MV-4-11 (cell line): ENCODE results near the gene C11orf91.
"Not testable (repeated sequence)": the region's sequence is repeated elsewhere in the genome, so short reads cannot be mapped to it uniquely, and the experiment has no call there.

ENCODE experiments used
- DNase-seq: peaks from one replicate; lab custom pipeline; 2025; lab: John Stamatoyannopoulos, UW

The C11orf91 gene, protein sequence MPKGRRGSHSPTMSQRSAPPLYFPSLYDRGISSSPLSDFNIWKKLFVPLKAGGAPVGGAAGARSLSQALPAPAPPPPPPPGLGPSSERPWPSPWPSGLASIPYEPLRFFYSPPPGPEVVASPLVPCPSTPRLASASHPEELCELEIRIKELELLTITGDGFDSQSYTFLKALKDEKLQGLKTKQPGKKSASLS

DNA sequence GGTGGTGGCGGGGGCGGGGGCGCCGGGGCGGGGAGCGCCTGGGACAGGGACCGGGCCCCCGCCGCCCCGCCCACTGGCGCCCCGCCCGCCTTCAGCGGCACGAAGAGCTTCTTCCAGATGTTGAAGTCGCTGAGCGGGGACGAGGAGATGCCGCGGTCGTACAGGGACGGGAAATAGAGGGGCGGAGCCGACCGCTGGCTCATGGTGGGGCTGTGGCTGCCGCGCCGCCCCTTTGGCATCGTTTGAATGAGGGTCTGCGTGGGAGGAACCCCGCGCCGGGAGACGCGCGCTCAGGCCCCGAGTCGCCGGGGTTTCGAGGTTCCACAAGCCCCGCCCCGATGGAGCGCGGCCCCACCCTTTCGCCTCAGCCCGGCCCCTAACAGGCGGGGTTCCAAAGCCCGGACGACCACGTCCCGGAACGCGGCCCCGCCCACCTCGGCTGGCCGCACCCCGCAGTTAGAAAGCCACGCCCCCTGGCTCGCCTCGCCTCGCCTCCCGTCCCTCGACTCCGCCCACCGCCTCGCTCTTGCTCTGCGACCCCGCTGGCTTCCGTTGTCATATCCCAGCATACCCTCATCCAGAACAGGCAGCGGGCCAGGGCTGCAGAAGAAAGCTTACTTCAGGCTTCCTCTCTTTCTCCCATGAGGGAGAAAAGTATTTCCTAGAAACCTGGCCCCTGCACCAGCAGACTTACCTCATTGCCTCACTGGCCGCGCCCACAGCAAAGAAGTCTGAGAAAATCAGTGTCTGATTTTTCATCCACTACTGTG lies at the start of gene C11orf91:
Gene C11orf91 (minus strand): TSS at position 325 of the 770 bp plus-strand sequence. CDS start 86 bp downstream, at position 239.
- DNase-seq = peak; percentile 70

DNA sequence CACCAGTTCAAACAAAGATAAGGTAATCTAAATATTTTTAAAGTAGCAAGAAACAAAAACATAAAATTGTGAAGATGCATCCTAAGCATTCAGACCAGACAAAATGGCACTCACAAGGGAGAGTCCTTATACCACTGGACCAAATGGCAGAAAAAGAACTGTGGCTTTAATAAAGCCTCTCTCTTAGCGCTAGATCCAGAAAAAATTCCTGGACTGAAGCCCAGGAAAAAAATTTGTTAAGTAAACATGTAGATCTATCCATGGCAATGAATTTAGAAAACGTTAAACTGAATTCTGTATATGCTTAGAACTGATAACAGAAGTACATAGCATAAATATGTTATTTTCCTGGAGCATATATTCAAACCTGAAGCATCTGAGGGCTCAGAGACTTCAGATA lies 47.4 kb upstream of the C11orf91 start:
- no peak for DNase-seq

DNA sequence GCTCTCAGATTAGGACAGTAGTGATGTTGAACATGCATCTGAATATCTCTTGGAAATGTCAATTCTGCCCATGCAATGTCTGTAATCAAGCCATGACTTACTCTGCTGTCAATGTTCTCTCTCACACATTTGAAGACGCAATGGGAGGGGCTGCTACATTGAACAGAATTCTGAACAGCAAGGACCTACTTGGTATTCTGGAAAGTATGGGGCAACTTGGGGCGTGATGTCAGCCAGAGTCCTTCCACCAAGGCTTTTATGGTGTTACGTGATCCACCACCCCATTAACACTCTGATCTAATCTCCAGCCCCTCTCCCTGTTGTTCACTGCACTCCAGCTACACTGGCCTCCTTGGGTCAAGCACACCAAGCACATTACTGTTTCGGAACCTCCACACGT lies 42.7 kb upstream of the C11orf91 start:
- DNase-seq = no peak

DNA sequence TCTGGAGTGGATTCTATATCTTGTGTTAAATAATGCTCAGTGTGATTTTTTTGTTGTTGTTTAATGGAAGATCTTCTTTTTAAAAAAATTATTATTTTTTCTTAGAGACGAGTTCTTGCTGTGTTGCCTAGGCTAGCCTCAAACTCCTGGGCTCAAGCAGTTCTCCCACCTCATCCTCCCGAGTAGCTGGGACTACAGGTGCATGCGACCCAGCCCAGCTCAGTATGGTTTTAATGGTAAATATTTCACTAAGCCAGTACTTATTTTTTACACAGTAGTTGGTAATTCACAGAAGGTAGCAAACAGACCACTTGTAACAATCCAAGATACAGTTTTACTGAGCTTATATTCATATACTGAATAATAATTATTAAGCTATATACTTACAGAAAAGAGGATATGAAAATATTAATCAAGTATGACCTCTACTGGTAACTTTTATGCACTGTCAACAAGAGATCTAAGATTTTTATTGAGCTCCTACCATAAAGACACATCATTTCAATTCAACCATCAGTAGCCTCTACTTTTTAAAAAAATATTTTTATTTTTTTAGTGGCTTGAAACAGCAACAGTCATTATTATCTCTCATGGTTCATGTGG lies 41.7 kb upstream of the C11orf91 start:
- peak; percentile 9 for DNase-seq

DNA sequence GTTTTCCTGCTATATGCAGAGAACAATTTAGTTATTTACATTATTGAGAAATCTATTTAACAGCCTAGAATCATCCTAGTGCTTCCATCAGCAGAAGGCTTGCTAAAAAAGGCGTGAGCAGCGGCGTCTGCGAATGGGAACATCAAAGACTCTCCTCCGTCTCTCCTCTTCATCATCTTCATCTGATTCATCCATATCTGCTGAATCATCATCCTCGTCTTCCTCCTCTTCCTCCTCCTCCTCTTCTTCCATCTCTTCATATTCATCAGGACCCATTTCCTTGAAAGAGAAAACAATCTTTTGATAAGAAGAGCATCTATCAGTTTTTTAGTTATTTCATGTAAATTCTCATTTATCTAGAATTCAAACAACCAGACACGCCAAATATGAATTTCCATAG lies 41.2 kb upstream of the C11orf91 start:
- no peak for DNase-seq

DNA sequence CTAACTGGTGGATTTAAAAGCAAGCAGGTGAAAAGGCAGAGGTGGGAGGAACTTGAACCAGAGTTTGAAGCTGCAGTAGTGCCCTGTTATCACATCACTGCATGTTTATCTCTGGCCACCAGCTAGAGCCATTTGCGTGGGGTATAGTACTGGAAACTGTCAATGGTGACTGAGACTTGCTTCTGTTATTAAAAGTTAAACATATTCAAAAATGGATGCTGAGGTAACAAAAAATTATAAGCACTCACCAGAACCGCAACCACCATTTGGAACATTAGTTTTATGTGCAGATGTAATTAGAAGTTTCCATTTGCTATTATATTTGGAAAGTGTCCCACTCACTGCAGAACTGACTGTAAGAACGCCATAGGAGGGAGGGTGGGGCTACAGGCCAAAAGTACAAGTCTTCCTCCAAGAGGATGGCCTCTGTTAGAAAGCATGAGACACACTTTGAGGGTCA lies 36.8 kb upstream of the C11orf91 start:
- no peak for DNase-seq

DNA sequence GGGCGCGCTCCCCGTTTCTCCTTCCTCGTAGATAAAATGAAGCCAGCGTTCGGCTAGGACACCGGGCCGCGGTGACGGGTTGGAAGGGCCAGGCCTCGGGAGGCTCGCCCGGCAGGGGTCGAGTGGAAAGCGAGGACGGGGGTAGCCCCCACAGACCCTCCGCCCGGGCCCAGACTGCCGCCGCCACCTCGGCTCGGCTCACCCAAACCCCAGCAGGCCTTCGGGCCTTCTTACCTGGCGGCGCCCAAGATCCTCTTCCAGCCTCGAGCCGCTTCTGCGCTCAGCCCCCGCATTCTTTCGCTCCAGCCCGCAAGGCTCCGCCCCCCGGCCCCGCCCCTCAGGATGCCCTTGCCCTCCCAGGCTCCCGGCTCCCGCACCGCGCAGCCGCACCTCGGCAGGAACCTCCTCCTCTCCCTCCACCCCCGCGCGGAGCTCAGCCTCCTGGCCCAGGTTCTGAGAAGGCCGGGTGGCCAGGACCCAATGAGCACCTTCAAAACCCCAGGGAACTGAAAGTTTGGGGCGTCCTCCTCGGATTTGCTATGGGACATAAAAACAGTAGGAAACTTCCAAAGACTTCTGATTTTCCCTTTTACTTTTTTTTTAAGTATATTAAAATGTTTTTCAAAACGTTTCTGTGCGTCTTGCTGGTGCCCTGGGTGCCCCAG lies 35.7 kb upstream of the C11orf91 start, which contains the start of gene CD59:
Gene CD59 (minus strand): TSS at position 276 of the 665 bp plus-strand sequence. CDS start 13,978 bp downstream, outside the sequence.
- peak; percentile 4 for DNase-seq

DNA sequence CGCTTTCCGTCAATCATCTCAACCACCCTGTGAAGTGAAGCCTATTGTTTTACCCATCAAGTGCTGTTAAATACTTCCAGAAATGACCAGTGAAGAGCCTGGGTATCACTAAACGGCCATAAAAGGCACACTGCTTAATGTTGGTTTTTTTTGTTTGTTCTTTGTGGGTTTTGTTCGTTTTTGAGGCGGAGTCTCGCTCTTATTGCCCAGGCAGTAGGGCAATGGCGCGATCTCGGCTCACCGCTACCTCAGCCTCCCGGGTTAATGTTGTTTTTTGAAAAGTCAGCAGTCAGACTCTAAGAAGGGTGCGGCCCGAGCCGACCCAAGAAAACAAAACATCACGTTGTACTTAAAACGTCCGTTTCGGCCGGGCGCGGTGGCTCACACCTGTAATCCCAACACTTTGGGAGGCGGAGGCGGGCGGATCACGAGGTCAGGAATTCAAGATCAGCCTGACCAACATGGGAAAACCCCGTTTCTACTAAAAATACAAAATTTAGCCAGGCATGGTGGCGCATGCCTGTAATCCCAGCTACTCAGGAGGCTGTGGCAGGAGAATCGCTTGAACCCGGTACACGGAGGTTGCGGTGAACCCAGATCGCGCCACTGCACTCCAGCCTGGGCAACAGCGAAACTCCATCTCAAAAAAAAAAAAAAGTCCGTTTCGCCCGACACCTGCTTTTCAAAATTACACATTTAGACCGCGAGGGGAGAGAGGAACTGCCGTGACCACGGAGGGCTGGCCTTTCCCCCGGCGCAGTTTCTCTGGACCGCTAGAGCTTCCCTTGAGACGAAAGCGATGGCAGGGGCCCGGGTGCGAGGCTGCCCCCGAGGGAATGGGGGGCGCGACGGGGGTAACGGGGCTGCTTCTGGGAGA lies 34.9 kb upstream of the C11orf91 start:
- DNase-seq = peak; percentile 29

DNA sequence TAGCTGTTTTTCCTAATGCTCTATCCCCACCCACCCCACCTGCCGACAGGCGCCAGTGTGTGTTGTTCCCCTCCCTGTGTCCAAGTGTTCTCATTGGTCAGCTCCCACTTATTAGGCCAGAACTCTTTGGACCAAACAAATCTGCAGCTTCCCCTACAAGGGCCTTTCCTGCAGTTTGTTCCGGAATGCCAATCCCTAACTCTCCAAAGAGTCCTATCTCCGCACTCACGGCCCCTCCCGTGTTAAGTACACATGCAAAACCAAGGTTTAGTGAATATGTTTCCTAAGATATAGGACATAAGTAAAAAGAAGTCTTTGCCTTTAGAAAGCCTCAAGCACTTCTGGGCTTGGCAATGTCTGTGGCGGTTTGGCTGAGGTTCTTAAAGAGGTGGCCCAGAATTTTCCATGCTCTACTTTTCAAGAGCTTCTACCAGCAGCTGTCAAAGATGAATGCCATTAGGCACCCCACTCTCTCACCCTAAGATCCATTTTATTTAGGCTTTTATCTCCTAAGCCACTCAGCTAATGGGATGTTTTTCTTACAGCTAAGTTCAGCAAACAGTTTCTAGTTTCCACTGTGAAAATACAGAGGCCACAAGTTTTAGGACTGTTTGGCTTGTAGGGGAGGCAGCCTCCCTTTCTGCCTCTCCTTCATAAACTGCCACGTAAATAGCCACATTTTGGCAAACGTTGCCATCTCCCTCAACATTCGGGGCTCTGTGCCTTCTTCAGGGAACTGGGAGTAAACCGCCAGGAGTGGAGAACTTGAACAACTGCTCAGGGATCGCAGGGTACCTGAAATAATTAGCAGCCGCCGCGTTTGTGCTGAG lies 34.0 kb upstream of the C11orf91 start:
- no peak for DNase-seq

DNA sequence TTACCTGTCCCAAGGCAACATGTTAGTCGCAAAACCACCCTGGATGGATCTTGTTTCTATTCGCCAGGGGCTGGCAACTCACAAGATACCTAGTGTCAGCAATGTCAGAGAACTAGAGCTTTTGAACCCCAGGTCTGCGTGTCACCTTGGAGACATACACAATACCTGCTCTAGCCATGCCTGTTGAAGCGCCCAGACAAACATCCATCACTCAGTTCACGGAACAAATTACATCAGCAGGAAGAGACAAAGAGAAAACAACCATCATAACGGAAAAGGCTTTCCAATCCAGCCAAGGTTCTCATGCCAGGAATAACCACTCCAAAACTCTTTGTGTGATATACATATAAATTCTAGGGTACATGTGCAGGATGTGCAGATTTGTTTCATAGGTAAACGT lies 33.4 kb upstream of the C11orf91 start:
- DNase-seq = no peak

DNA sequence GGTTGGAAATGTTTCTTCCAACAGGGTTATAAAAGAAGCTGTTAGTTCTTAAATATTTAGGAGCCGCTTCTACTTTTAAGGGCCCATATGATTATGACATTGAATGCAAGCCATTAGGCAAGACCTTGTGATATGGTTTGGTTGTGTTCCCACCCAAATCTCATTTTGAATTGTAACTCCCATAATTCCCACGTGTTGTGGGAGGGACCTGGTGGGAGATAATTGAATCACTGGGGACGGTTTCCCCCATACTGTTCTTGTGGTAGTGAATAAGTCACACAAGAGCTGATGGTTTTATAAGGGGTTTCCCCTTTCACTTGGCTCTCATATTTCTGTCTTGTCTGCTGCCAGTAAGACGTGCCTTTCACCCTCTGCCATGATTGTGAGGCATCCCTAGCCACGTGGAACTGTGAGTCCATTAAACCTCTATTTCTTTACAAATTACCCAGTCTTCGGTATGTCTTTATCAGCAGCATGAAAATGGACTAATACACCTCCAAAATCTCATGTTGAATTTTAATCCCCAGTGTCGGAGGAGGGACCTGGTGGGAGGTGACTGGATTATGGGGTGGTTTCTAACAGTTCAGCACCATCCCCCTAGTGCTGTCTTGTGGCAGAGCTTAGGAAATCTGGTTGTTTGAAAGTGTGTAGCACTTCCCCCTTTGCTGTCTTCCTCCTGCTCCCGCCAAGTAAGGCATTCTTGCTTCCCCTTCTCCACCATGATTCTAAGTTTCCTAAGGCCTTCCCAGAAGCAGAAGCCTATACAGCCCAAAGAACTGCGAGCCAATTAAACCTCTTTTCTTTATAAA lies 31.3 kb upstream of the C11orf91 start:
- DNase-seq = peak; percentile 87

DNA sequence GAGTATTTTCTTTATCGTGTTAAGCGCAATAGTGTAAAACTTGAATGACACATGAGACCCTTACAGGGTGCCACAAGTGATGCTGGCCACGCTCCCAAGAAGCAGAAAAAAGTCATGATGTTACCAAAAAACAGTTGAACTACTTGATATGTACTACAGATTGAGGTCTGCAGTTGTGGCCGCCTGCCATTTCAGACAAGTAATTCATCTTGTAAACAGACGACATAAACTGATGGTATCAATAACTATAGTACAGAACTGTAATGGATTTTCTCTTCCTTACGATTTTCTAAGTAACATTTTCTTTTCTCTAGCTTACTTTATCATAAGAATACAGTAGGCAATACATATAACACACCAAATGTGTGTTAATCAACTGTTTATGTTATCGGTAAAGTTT lies 30.1 kb upstream of the C11orf91 start:
- no peak for DNase-seq

DNA sequence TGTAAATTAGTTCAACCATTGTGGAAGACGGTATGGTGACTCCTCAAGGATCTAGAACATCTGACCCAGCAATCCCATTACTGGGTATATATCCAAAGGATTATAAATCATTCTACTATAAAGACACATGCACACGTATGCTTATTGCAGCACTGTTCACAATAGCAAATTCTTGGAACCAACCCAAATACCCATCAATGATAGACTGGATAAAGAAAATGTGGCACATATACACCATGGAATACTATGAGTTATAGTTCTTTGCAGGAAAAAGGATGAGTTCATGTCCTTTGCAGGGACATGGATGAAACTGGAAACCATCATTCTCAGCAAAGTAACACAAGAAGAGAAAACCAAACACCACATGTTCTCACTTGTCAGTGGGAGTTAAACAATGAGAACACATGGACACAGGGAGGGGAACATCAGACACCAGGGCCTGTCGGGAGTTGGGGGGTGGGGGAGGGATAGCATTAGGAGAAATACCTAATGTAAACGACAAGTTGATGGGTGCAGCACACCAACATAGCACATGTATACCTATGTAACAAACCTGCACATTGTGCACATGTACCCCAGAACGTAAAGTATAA lies 28.5 kb upstream of the C11orf91 start:
- DNase-seq = not testable (repeated sequence)

DNA sequence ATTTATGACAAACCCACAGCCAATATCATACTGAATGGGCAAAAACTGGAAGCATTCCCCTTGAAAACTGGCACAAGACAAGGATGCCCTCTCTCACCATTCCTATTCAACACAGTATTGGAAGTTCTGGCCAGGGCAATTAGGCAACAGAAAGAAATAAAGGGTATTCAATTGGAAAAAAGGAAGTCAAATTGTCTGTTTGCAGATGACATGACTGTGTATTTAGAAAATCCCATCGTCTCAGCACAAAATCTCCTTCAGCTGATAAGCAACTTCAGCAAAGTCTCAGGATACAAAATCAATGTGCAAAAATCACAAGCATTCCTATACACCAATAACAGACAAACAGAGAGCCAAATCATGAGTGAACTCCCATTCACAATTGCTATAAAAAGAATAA lies 26.9 kb upstream of the C11orf91 start:
- not testable (repeated sequence) for DNase-seq

DNA sequence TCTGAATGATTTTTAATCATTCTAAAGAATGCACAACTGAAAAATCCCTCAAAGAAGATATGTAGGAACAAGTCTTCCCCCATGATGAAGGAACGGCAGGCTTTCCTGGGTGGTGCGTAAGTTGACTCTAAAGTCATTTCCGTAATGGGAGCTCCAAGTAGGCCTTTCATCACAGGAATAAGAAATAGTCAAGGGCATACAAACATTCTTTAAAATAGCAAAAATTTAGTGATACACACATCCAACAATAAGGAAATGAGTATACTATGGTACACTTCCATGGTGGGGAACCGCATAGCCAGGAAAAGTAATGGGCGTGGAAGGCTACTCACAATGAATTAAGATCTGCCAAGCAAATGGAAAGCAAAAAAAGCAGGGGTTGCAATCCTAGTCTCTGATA lies 24.9 kb upstream of the C11orf91 start:
- no peak for DNase-seq

DNA sequence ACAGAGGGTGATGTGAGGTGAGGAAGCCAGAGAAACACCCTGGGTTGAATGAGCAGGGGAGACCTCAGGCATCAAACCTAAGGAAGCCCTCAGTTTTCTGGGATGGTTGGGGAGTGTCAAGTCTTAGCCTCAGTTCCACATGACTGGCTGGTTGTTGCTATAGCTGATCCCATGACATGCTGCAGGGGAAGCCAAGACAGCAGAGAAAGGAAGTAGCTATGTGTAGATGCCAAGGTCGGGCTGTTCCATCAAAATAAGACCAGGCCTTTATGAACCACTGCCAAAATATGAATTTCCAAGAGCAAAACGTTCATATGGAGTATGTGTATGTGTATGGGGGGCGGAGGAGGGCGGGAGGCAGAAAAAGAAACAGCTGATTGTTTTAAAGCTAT lies 24.0 kb upstream of the C11orf91 start:
- DNase-seq = no peak

DNA sequence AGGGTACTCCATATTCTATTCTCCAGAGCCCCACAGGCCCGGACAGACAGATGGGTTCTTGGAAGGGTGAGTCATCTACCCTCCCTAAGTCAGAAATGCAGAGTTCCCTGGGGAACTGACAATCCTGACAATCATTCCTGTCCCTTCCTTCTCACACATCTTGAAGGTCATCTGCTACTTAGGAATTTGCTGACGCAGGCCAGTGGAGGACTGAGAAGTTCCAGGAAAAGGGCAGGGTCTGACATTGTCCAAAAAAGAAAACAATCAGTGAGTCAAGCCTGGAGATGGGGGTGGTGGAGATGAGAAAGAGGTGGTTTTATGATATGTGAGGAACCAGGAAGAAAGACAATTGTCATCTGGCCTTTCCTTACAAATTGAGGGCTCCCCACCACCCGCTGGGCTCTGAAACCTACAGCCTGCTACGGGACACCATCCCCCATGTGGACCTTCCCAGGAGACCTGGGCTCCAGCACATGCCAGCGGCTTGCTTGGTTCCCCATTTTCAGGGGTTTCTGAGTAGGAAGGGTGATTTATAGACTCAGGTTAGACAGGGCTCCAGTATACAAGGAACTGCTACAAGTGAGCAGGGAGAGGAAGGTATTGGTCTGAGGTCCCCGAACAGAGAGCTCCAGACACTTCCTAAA lies 22.7 kb upstream of the C11orf91 start:
- DNase-seq = peak; percentile 63

DNA sequence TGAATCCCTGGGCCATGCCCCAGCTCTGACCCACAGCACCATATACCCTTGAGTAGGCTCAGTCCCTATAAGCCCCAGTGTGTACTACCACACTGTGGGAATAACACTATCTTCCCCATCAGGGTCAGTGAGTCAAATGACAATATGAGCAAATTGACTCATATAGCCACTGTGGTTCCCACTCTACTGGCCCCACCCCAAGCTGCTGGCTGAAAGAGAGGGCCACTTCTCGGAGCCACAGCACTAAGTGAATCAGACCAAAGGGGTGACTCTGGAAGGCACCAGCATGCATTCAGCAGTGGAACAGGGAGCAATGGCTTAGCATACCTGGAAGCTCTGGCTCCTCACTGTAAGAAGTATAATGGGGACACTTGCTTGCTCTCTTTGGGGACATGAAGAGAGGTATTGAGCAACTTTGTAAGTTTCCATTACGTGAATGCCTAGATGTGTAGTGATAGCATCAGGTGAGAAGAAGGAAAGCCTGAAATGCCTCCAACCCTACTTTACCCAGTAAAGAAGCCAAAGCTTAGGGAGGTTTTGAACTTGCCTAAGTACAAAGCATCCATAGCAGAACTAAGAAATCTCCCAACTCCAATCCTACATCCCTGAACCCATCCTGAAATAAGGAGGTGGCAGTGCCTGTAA lies 22.1 kb upstream of the C11orf91 start:
- peak; percentile 54 for DNase-seq
